Stimulated activated CD4-positive, alpha-beta T cell treated with anti-CD3 and anti-CD28 coated beads, TNF-alpha, amount 100 ng/mL, for 4 hours (primary cell): ENCODE results near the gene FAM204A.

Experiments
- DNase-seq, 3 experiments: peaks; one replicate each; pipeline ENCODE4 v3.0.0-alpha.2; 2020; ENCODE audit warnings: low read depth in 3 of 3

Gene FAM204A

DNA sequence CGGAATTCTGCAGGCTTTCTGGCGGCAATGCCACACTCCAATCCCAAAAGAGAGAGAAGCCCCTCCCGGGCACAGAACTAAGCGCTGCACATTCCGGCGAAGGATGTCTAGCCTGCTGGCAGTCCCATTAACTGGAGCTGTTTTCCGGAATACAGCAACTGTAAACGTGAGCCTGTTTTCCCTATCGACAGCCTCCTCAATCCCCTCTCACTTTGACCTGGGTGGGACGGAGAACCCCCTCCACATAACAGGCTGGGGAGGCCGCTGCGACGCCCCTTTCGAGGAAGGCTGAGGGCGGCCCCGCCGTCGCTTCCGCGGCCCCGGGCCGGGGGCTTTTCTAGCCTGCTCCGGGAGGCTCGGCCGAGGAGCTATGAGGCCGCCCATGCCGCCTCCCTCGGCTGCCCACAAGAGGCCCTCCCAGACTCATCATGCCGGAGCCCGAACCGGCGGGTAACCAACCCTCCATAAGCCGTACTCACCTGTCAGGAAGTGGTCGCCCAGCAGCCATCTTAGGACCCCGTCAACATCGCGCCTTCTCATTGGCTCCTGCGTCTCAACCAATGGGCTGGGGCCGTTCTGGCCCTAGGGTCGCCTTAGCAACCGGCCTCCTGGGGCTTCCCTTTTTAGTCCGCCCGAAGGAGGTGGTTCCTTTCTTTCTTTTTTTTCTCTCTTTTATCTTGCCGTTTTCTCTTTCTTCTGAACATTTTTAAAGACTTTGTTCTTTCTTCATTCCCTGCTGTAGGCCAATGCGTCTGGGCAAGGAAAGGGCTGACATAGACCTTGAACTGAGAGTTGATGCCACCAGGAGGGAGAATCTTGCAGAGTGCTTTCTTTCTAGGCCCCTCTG is at the start of gene FAM204A:
TSS of gene FAM204A (minus strand) at position 534 of the 847 bp plus-strand sequence. CDS start 5,909 bp downstream, outside the sequence.
- DNase-seq, result peak; percentile 88 to 94 (median 90)

DNA sequence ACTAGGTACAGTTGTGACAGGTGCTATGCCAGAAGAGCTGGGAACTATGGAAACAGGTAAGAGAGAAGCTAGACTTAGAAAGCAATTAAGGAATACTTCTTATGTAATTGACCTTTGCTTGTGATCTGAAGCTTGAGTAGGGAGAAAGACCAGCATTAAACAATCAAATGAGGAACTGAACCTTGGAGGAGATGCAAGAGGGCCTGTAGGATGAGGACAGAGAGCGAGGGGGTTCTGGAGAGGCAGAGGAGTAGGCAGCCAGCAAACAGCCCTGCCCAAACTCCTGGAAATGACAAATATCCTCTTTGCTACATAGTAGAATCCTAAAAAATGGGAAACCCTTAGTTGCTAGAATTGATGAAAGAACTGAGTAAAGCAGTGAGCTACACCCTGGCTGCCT is 41.6 kb upstream of the FAM204A start:
- DNase-seq, result no peak

GRCh38 chr10:118383063-118383689 is 41.1 kb upstream of the FAM204A start:
- no peak for DNase-seq

DNA sequence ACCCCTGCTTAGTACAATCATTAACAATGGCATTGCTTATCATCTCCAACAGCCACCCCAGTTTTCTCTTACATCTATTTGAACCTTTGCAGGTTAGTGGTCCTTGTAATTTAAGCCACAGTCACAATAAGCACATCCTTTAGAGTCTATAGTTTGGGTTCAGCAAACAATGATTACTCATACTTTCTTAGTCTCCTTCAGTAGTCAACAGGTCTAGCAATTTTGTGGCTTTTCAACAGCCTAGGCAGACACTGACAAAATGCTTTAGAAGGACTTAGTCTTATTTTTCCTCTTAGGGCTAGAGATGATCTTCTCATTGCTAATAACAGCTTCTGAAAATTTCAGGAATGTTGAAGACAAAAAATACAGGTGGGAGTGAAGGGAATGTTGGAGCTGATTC is 32.3 kb upstream of the FAM204A start:
- DNase-seq, result no peak

DNA sequence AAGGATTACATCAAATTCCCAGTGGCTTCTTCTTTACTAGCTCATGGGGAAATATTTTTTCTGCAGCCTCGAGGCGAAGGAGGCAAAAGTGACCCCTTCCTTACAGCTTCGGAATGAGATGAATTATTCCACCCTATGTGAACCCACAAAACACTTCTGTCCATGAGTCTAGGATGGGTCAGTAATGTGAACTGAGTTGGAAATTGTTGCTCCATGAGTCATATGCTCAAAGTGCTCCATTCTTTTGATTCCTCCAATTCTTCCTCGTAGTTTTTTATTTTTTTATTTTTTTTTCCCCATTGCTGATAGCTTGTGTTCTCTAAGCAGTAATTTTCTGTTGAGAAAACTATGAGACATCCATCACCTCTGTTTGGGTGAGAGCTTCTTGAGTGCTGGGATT is 31.7 kb upstream of the FAM204A start:
- DNase-seq, result no peak

DNA sequence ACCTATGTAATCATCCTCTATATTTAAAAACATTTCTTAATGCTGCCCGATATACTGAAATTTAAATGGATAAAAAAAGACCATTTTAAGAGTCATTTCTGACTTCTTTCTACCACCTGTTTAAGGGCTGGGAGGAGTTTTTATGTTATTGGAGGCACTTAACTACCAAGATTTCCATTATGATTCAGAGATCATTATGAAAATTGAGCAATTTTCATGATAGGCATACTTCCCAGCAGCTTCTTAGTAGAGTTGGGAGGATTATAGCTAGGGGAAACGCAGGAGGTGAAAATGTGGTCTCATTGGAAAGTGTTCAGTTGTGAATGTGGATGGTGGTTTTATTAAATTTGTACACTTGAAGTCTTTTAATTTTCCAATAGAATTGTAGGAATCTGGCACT is 28.4 kb upstream of the FAM204A start:
- DNase-seq, result no peak

GRCh38 chr10:118369641-118370205 is 27.6 kb upstream of the FAM204A start:
- DNase-seq, result no peak

DNA sequence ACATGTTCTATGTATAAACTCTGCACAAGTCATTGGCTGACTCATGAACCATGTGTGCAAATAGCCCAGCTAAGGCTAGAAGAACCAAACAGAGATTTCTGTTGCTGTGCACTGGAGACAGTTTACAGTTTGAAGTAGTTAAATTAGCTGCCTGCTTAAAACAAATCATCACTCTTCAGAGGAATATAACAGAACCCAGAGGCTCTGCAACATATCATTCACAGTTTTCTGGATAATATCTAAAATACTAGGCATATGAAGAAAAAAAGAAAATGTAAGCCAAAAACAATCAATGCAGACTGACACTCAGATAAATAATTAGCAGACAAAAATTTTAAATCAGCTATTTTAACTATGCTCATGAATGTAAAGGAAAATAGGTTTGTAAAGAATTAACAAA is 23.6 kb upstream of the FAM204A start:
- DNase-seq, result no peak

GRCh38 chr10:118362103-118362502 is 20.0 kb upstream of the FAM204A start:
- no peak for DNase-seq

DNA sequence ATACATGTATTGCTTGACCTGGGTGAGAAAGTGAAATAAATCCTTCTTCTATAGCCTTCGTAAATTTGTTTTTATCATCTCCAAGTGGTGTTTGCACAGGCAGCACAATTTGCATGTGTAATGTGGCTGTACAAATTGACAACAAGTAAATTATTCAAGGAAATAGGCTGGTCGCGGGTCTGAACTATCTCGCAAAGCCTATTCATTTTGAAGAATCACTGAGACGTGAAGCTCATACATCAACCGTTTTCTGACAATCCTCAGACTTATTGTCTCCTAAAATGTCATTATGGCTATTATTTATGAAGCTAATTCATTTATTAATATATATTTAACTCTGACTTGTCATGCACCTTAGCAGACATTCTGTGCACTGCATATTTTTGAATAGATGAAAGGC is 16.2 kb upstream of the FAM204A start:
- DNase-seq, result no peak

- no peak for DNase-seq
These were observed 15.7 kb upstream of the FAM204A start for GRCh38 chr10:118357841-118358240.

DNA sequence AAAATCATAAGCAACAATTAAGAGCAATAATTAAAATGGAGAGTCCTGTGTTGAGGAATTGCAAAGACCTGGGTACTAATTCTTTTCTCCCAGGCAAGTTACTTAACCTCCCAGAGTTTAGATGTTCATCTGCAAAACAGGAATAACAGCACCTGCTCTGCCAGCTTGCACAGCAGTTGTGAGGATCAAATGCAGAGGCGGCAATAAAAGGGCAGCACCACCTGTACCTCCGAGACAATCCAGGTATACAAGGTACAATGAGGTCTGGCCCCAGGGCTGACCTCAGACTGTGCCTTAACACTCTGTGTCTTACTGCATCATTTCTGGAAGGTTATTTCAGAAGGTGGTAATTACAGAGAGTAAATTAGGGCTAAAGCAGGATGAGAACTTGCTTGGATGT is 14.5 kb upstream of the FAM204A start:
- no peak for DNase-seq

DNA sequence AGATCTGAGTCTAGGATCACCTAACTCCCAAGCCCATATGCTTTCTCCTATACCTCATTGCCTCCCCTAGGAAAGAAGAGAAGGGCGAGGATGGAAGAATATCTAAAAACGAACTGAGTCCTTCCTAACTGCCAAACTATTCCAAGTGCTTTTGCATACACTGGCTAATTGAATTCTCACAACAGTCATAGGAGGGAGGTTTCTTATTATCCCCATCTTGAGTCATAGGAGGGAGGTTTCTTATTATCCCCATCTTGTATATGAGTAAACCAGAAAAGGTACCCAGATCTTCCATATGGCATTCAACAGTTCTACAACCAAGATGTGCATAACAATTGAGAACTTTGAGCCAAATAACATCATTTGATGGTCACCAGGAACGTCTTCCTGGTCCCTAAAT is 13.1 kb upstream of the FAM204A start:
- DNase-seq, result no peak

GRCh38 chr10:118349235-118349634 is 7.1 kb upstream of the FAM204A start:
- DNase-seq, result no peak

GRCh38 chr10:118343549-118343948 is 1.4 kb upstream of the FAM204A start:
- no peak for DNase-seq

DNA sequence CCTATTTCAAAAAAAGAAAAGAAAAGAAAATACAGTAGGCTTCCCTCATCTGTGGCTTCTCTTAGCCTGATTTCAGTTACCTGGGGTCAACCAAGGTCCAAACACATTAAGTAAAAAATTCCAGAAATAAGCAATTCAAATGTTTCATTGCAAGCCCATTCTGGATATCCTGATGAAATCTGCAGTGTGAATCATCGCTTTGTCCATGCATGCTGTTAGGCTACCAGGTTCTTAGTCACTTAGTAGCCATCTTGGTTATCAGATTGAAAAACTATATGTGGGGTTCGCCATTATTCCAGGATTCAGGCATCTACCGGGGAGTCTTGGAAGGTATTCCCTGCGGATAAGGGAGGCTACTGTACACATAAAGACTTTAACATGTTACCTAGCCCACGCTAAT is 991 bp upstream of the FAM204A start:
- DNase-seq, result no peak

- DNase-seq, result no peak
These were observed 505 bp upstream of the FAM204A start for GRCh38 chr10:118342638-118343020.

GRCh38 chr10:118340486-118340885 is 1.6 kb downstream of the FAM204A start:
- no peak for DNase-seq

- DNase-seq, result no peak
These were observed 3.0 kb downstream of the FAM204A start for GRCh38 chr10:118339111-118339510.

DNA sequence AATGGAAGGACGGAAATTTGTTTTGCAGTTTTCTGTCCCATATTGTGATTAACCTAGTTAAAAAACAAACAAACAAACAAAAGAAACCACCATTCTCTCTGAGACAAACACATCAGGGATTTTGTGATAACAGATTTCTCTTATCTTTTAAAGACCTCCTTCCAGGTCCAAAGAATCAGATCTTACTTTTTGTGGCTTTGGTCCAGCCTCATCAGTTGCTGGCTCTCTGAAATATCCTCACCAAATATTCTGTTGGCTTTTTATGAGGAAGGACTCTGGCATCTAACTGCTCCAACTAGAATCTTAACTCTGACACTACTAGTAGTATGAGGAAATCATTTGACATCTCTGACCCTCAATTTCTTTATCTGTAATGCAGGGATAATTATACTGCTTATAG is 4.8 kb downstream of the FAM204A start:
- no peak for DNase-seq

DNA sequence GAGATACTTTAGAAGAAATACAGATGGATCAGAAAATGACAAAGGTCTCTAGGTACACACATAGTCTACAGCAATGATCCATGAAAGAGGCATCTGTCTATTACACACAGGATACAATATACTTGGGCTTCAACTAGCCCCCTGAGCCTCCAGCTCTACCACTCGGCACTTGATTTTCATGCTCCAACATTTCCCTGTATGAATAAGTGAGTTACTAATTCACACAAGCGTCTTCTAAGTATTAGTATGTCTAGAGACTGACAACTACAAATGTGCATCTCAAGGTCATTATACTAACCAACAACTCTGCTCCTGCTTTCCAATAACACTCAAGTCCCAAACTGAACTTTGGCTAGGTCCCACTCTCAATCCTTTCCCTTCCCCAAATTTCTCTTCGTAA is 8.3 kb downstream of the FAM204A start:
- DNase-seq, result no peak

DNA sequence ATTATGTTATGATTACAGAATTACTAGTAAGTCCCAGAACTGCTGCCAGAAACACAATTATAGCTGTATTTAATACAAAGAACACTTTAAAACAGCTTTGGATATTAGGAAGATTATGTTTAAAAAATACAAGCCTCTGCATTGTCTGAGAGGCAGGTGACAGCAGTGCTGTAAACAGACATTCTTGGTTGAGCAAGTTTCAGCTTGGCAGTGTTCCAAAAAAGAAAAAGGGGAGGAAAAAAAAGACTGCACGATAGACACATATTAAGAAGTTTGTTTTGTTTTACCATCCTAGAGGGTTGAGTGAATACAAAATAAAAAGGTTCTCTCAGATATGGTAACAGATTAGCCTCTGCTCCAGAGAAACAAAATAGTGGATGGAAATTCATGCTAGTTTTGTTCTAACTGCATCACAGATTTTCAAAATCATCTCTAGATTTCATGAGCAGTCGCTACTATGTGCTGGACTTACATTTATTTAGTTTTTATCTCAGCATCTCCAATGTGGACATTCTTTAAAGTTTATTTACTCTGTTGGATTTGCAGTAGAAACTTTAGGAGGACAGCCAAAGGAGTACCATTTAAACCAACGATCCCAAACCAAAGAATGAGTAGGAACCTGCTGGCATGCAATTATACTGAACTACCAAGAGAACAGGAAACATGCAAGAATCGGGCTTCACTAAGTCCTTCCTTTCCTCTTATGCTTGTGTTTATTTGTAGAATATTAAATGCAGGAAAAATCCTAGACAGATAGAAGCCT is 9.0 kb downstream of the FAM204A start:
- no peak for DNase-seq
